Calu3 (cell line): ENCODE results near the gene KRTAP5-8. TPM values are rescaled to one million over a fixed set of nuclear protein-coding genes. Genes with fewer than 3 reads are reported as not detected.

Experiments used
- BruUV-seq: library from RNA; stranded (reverse); fragments of 400-500 nt; replicated peaks from 2 replicates; lab custom pipeline; 2021; lab: Mats Ljungman, UMichigan
- CTCF ChIA-PET: fragments of 300-600 bp; sonication (Branson Sonifier 250); formaldehyde crosslinking; loops from one replicate; lab custom pipeline; 2022; ENCODE audit warnings: antibody characterized with exemption; lab: Charles Lee
- DNase-seq: peaks from one replicate; pipeline ENCODE4 v3.0.0; 2022
- H3K27ac Mint-ChIP-seq: one replicate; pipeline ENCODE4 v1.8.0; 2022; ENCODE audit warnings: mixed read lengths; ENCODE audit not compliant: unreplicated experiment
- H3K27me3 Mint-ChIP-seq: one replicate; pipeline ENCODE4 v1.8.0; 2022; ENCODE audit warnings: mixed read lengths; ENCODE audit not compliant: unreplicated experiment
- H3K36me3 Mint-ChIP-seq: one replicate; pipeline ENCODE4 v1.8.0; 2022; ENCODE audit warnings: mild to moderate bottlenecking, moderate library complexity, mixed read lengths; ENCODE audit not compliant: insufficient read depth, unreplicated experiment
- H3K4me1 Mint-ChIP-seq: one replicate; pipeline ENCODE4 v1.8.0; 2022; ENCODE audit warnings: mild to moderate bottlenecking, low read depth, mixed read lengths; ENCODE audit not compliant: unreplicated experiment
- H3K4me3 Mint-ChIP-seq: one replicate; pipeline ENCODE4 v1.8.0; 2022; ENCODE audit warnings: mild to moderate bottlenecking, low read depth, moderate library complexity, mixed read lengths; ENCODE audit not compliant: unreplicated experiment
- H3K9me3 Mint-ChIP-seq: one replicate; pipeline ENCODE4 v1.8.0; 2022; ENCODE audit warnings: low read depth, mixed read lengths; ENCODE audit not compliant: unreplicated experiment
- CTCF ChIP-seq: fragments of 200-600 bp; IDR thresholded peaks from one replicate; pipeline ENCODE4 v1.8.0; 2022; ENCODE audit warnings: antibody characterized with exemption; ENCODE audit not compliant: unreplicated experiment
- intact Hi-C: fragments of 100-400 bp; cut with micrococcal nuclease; formaldehyde crosslinking; loops from one replicate; pipeline ENCODE4 v1.10.0; 2022; ENCODE audit not compliant: unreplicated experiment
- total RNA-seq: library from RNA; stranded (reverse); gene quantifications from 2 replicates; pipeline ENCODE4 v1.2.3, GENCODE V29; 2022

KRTAP5-8 gene
- total RNA-seq, 1 experiment from 2014 or later: not detected

GRCh38 chr11:71554996-71555395 is 17.2 kb downstream of the KRTAP5-8 start:
- Mint-ChIP-seq H3K4me1 (no peaks in the 10 kb centered on the region), H3K36me3 (no peaks in the 10 kb centered on the region), H3K27ac (no peak overlapping the region), H3K4me3 (no peak overlapping the region), H3K27me3 (peaks cover 57% of the 10 kb centered on the region), H3K9me3 (no peaks in the 10 kb centered on the region)
- CTCF ChIA-PET: no interaction called here
- no peak for DNase-seq
- intact Hi-C loops: no loop called here
- no peak for TF ChIP-seq CTCF
- BruUV-seq: no TSS peak

GRCh38 chr11:71555508-71555907 is 17.7 kb downstream of the KRTAP5-8 start:
- CTCF ChIA-PET: no interaction called here
- TF ChIP-seq CTCF: no peak
- Mint-ChIP-seq H3K36me3 (no peaks in the 10 kb centered on the region), H3K27me3 (peaks cover 55% of the 10 kb centered on the region), H3K9me3 (no peaks in the 10 kb centered on the region), H3K4me1 (no peaks in the 10 kb centered on the region), H3K27ac (no peak overlapping the region), H3K4me3 (no peak overlapping the region)
- intact Hi-C loops: no loop called here
- BruUV-seq: no TSS peak
- no peak for DNase-seq

- CTCF ChIA-PET: no interaction called here
- intact Hi-C loops: no loop called here
- no TSS peak for BruUV-seq
- Mint-ChIP-seq H3K9me3 (no peaks in the 10 kb centered on the region), H3K4me3 (no peak overlapping the region), H3K27ac (no peak overlapping the region), H3K27me3 (peaks cover 55% of the 10 kb centered on the region), H3K4me1 (no peaks in the 10 kb centered on the region), H3K36me3 (no peaks in the 10 kb centered on the region)
- no peak for DNase-seq
- no peak for TF ChIP-seq CTCF
Observed at GRCh38 chr11:71556018-71556417, 18.2 kb downstream of the KRTAP5-8 start.

- no peak overlapping the region for H3K4me3 Mint-ChIP-seq
- H3K4me1 Mint-ChIP-seq: no peaks in the 10 kb centered on the region
- H3K27me3 Mint-ChIP-seq: peaks cover 62% of the 10 kb centered on the region
- CTCF ChIA-PET: no interaction called here
- no peaks in the 10 kb centered on the region for H3K36me3 Mint-ChIP-seq
- DNase-seq: no peak
- intact Hi-C loops: no loop called here
- H3K27ac Mint-ChIP-seq: no peak overlapping the region
- peaks cover 4% of the 10 kb centered on the region for H3K9me3 Mint-ChIP-seq
- BruUV-seq: no TSS peak
- no peak for TF ChIP-seq CTCF
Observed at GRCh38 chr11:71557257-71557656, 19.4 kb downstream of the KRTAP5-8 start.
